NCI-H2227 (cell line): ENCODE data around the gene CCDC3.
A peak's percentile ranks its signal among the peaks of the same experiment; 100 is the strongest.
"Not testable (repeated sequence)": the region's sequence is repeated elsewhere in the genome, so short reads cannot be mapped to it uniquely, and the experiment has no call there.

Experiments
- DNase-seq: peaks from one replicate; lab custom pipeline; 2025; ENCODE audit not compliant: unreplicated experiment; lab: John Stamatoyannopoulos, UW

Gene CCDC3

GRCh38 chr10:13001041-13001886, at the start of gene CCDC3:
CCDC3 (minus strand) TSS chr10:13001713; CDS start chr10:13001570, 143 bp downstream.
- DNase-seq, result peak; percentile 4

GRCh38 chr10:13051126-13051694, 49.7 kb upstream of the CCDC3 start:
- DNase-seq, result no peak

GRCh38 chr10:13049774-13050420, 48.4 kb upstream of the CCDC3 start:
- peak; percentile 1 for DNase-seq

GRCh38 chr10:13048762-13049161, 47.2 kb upstream of the CCDC3 start:
- DNase-seq, result no peak

- no peak for DNase-seq
Observed at GRCh38 chr10:13047529-13048206, 46.2 kb upstream of the CCDC3 start.

- no peak for DNase-seq
Observed at GRCh38 chr10:13046851-13047528, 45.5 kb upstream of the CCDC3 start.

- DNase-seq, result no peak
Observed at GRCh38 chr10:13043520-13043919, 42.0 kb upstream of the CCDC3 start.

- no peak for DNase-seq
Observed at GRCh38 chr10:13039761-13040160, 38.2 kb upstream of the CCDC3 start.

GRCh38 chr10:13038391-13038790, 36.9 kb upstream of the CCDC3 start:
- no peak for DNase-seq

GRCh38 chr10:13037832-13038231, 36.3 kb upstream of the CCDC3 start:
- no peak for DNase-seq

- DNase-seq, result no peak
Observed at GRCh38 chr10:13036841-13037240, 35.3 kb upstream of the CCDC3 start.

- not testable (repeated sequence) for DNase-seq
Observed at GRCh38 chr10:13035731-13036130, 34.2 kb upstream of the CCDC3 start.

- DNase-seq, result no peak
Observed at GRCh38 chr10:13026873-13027272, 25.4 kb upstream of the CCDC3 start.

- DNase-seq, result no peak
Observed at GRCh38 chr10:13023754-13024153, 22.2 kb upstream of the CCDC3 start.

- DNase-seq, result no peak
Observed at GRCh38 chr10:13019280-13019679, 17.8 kb upstream of the CCDC3 start.

- DNase-seq, result no peak
Observed at GRCh38 chr10:13018171-13018570, 16.7 kb upstream of the CCDC3 start.

GRCh38 chr10:13016886-13017285, 15.4 kb upstream of the CCDC3 start:
- DNase-seq, result no peak

GRCh38 chr10:13016426-13016825, 14.9 kb upstream of the CCDC3 start:
- no peak for DNase-seq

GRCh38 chr10:13006037-13006436, 4.5 kb upstream of the CCDC3 start:
- no peak for DNase-seq

- DNase-seq, result no peak
Observed at GRCh38 chr10:13003759-13004158, 2.2 kb upstream of the CCDC3 start.

GRCh38 chr10:13003004-13003403, 1.5 kb upstream of the CCDC3 start:
- no peak for DNase-seq
